Peyer's patch (tissue), 4 donors: ENCODE measurements around the gene TMIGD3.

Source experiments
- CTCF ChIP-seq, 6 experiments: fragments of 450-650 bp in 4 of 6; fragments of 200-600 bp in 2 of 6; sonication (generic) in 1 of 6; IDR thresholded peaks; one replicate each; pipeline ENCODE4 v1.5.1; 2017 to 2019; ENCODE audit warnings: antibody characterized with exemption in 6 of 6, mild to moderate bottlenecking in 3 of 6, moderate library complexity in 1 of 6
- POLR2A ChIP-seq, 2 donors: fragments of 450-650 bp; IDR thresholded peaks; one replicate each; pipeline ENCODE4 v1.5.1; 2017; ENCODE audit warnings: antibody characterized with exemption in 2 of 2, mild to moderate bottlenecking in 2 of 2, moderate library complexity in 2 of 2

DNA sequence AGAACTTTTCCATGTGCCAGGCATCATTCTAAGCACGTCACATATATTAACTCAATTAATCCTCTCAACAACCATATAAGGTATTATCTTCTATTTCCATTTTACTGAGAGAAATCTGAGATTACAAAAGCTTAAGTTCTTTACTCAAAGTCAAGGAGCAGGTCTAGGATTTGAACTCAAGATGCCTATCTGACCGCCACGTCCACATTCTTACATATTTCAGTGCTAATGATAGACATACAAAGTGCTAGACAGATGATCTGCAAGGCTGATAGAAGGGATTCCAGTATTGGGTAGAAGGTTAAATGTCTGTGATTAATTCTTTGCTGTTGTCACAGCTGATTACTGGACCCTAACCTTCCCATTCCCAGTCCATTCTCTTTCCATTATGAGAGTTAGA, 49.7 kb downstream of the TMIGD3 start:
- TF ChIP-seq CTCF (IDR thresholded peaks at IDR 0.05) (no peak), POLR2A (IDR thresholded peaks at IDR 0.05) (no peak)
